ENCODE results near the gene GALNT14. TPM values are rescaled to one million over a fixed set of nuclear protein-coding genes. Genes with fewer than 3 reads are reported as not detected.

Gene GALNT14
- total and polyA plus RNA-seq, 8 donors = 1.9 to 9.1 (median 2.8) TPM

DNA sequence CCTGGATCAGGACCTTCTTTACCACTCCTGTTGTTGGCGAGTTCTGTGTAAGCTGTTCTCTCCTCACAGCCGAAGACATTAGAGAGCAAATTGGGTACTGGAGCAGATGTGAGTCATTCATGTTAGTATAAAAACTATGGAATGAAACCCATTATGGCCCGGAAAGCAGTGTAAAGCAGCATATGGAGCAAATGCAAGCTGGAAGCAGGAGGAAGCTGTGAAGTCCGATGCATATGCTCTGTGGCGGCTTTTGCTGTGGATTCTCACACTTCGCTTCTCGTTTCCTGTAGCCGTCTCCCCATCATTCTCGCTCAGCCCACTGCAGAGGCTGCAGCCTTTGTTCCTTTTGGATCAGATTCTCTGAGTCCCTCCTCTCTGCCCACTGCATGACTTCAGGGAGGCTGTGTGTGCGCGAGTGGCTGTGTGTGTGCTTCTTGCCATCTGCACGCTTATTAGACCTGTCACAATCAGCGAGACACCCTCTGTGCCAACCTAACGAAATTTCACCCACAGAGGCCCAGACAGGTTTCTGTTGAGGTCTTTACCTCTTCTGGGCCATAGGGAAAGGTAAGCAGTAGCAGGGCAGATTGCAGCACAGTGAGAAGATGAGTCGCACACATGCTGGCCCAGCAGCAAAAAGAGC, 3.3 kb upstream of the GALNT14 start:
- ATAC-seq (no peak), DNase-seq (no peak), FAIRE-seq (no peak)
- TF ChIP-seq, protein P1, sequence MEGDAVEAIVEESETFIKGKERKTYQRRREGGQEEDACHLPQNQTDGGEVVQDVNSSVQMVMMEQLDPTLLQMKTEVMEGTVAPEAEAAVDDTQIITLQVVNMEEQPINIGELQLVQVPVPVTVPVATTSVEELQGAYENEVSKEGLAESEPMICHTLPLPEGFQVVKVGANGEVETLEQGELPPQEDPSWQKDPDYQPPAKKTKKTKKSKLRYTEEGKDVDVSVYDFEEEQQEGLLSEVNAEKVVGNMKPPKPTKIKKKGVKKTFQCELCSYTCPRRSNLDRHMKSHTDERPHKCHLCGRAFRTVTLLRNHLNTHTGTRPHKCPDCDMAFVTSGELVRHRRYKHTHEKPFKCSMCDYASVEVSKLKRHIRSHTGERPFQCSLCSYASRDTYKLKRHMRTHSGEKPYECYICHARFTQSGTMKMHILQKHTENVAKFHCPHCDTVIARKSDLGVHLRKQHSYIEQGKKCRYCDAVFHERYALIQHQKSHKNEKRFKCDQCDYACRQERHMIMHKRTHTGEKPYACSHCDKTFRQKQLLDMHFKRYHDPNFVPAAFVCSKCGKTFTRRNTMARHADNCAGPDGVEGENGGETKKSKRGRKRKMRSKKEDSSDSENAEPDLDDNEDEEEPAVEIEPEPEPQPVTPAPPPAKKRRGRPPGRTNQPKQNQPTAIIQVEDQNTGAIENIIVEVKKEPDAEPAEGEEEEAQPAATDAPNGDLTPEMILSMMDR (IDR thresholded peaks at IDR 0.05) = no peak
- 86 to 87% methylated on average over 15 of the region's 15 CpGs for WGBS, 2 donors
- Histone ChIP-seq H3K4me1 (peaks cover 0 to 7% (median 0%) of the 10 kb centered on the region in 3 donors), H3K27me3 (peaks cover 0 to 2% (median 0%) of the 10 kb centered on the region in 4 donors), H3K4me3 (no peak overlapping the region), H3K9me3 (no peaks in the 10 kb centered on the region), H3K27ac (no peak overlapping the region), H3K36me3 (no peaks in the 10 kb centered on the region)
- intact Hi-C loops (cut with DNase I) = no loop called here

DNA sequence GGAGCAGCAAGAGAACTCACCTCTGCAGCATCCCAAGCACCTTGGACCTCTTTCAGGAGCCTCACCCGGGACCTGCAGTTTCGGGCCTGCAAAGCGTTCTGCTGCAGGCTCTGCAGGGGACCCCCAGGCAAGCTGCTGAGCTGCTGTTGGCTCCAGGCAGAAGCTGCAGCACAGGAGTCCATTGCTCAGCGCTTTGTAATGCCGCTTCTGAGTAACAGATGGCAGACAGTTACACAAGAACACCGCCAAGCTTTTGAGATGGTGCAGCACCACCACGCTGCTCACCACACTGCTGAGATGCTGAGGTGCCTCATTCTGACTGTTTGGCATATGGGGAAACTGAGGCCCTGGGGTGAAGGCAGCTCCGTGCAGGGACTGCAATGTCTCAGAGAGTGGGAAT, 1.9 kb upstream of the GALNT14 start:
- peak in 1 of 6 donors; percentile 38 for DNase-seq
- TF ChIP-seq, protein P1 (IDR thresholded peaks at IDR 0.05) = no peak
- FAIRE-seq = no peak
- WGBS, 2 donors = 90 to 96% methylated on average over 8 of the region's 8 CpGs
- Histone ChIP-seq H3K27me3 (peaks cover 0 to 4% (median 1%) of the 10 kb centered on the region in 4 donors), H3K4me1 (peaks cover 0 to 7% (median 0%) of the 10 kb centered on the region in 3 donors), H3K27ac (no peak overlapping the region), H3K9me3 (no peaks in the 10 kb centered on the region), H3K4me3 (no peak overlapping the region), H3K36me3 (no peaks in the 10 kb centered on the region)
- ATAC-seq = no peak
- intact Hi-C loops (cut with DNase I) = no loop called here

DNA sequence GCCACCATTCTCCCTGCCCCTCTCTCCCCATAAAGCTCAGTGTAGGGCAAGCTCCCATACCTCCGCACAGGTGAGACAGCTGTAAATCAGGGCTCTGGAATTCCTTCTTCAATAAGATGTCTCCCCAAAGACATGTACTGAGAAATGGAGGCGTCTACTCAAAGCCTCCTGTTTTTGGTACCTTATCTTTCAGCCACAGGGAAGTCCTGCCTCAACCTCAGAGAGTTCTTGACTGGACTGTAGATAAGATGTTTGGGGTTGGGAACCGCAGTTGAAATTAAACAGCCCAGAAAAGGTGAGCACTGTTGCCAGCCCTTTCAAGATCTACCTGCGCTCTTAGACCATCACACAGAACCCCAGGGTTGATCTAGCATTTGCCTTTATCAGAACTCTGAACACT, 1.4 kb upstream of the GALNT14 start:
- H3K27ac ChIP-seq = no peak overlapping the region
- peaks cover 0 to 4% (median 1%) of the 10 kb centered on the region in 4 donors for H3K27me3 ChIP-seq
- 94 to 96% methylated on average over 4 of the region's 4 CpGs for WGBS, 2 donors
- no peak for FAIRE-seq
- ATAC-seq = no peak
- intact Hi-C loops (cut with DNase I) = no loop called here
- no peaks in the 10 kb centered on the region for H3K9me3 ChIP-seq
- no peak for DNase-seq
- no peak overlapping the region for H3K4me3 ChIP-seq
- no peaks in the 10 kb centered on the region for H3K36me3 ChIP-seq
- TF ChIP-seq, protein P1 (IDR thresholded peaks at IDR 0.05) = no peak
- peaks cover 0 to 7% (median 0%) of the 10 kb centered on the region in 3 donors for H3K4me1 ChIP-seq

DNA sequence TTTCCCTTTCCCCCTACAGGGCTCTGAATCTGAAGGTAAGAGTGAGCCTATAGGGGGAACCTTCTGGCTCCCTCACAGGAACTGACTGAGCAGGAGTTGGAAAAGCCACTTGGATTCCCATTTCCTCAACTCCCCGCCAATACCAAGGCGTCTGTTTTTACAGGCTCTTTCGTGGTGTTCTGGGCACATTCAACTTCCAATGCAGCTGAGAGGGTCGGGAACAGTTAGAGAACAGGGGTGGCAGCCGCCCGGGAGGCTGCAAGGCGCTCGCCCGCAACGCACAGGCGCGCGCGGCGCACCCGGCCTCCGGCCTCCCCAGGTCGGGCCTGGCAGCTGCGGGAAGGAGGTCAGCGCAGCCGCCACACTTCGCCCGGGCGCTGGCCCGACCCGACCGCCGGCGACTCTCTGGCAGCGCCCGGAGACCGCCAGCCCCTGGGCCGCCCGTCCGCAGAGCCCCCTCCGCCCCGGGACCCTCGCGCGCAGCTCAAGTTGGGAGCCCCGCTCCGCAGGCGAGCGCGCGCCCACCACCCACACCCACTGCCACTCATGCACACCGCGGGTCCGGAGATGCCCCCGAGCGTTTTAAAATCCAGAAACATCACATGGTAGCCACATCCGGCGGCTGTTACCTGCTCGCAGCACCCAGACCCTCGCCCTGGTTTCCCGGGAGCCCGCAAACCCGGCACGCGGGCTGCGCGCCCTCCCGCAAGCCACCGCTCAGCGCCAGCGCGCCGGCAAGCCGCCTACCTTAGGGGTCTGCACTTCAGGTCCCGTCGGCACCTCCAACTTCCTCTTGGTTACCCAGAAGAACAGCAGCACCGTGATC, 816 bp downstream of the GALNT14 start:
- no peak for FAIRE-seq
- TF ChIP-seq, protein P1 (IDR thresholded peaks at IDR 0.05) = no peak
- Histone ChIP-seq H3K9me3 (no peaks in the 10 kb centered on the region), H3K27me3 (peaks cover 0 to 4% (median 1%) of the 10 kb centered on the region in 4 donors), H3K27ac (no peak overlapping the region), H3K36me3 (no peaks in the 10 kb centered on the region), H3K4me3 (peak overlapping the region; percentile 33 to 59 (median 44)), H3K4me1 (peaks cover 0 to 7% (median 0%) of the 10 kb centered on the region in 3 donors)
- DNase-seq = peak in 3 of 6 donors; percentile 10 to 66 (median 58)
- 2% methylated on average over 68 to 72 of the region's 72 CpGs for WGBS, 2 donors
- peak; percentile 31 to 55 (median 46) for ATAC-seq
- intact Hi-C loops (cut with DNase I) = no loop called here
